ENCODE results near the gene RUBCN.
"Not testable (repeated sequence)": the region's sequence is repeated elsewhere in the genome, so short reads cannot be mapped to it uniquely, and the experiment has no call there.

DNA sequence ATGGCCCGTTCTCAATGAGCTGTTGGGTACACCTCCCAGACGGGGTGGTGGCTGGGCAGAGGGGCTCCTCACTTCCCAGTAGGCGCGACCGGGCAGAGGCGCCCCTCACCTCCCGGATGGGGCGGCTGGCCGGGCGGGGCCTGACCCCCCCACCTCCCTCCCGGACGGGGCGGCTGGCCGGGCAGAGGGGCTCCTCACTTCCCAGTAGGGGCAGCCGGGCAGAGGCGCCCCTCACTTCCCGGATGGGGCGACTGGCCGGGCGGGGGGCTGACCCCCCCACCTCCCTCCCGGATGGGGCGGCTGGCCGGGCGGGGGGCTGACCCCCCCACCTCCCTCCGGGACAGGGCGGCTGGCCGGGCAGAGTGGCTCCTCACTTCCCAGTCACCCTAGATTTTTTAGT, 5.2 kb downstream of the RUBCN start:
- not testable (repeated sequence) for TF ChIP-seq POLR2A (IDR thresholded peaks at IDR 0.05)
- TF ChIP-seq, protein P1, sequence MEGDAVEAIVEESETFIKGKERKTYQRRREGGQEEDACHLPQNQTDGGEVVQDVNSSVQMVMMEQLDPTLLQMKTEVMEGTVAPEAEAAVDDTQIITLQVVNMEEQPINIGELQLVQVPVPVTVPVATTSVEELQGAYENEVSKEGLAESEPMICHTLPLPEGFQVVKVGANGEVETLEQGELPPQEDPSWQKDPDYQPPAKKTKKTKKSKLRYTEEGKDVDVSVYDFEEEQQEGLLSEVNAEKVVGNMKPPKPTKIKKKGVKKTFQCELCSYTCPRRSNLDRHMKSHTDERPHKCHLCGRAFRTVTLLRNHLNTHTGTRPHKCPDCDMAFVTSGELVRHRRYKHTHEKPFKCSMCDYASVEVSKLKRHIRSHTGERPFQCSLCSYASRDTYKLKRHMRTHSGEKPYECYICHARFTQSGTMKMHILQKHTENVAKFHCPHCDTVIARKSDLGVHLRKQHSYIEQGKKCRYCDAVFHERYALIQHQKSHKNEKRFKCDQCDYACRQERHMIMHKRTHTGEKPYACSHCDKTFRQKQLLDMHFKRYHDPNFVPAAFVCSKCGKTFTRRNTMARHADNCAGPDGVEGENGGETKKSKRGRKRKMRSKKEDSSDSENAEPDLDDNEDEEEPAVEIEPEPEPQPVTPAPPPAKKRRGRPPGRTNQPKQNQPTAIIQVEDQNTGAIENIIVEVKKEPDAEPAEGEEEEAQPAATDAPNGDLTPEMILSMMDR (IDR thresholded peaks at IDR 0.05) = not testable (repeated sequence)

Data from heart left ventricle (tissue), 13 donors.